Stimulated activated CD4-positive, alpha-beta T cell treated with anti-CD3 and anti-CD28 coated beads, TNF-alpha, amount 100 ng/mL, for 24 hours (primary cell): Measurements from ENCODE around the gene RHEB.

ENCODE experiments used
- DNase-seq, 3 experiments: peaks; one replicate each; pipeline ENCODE4 v3.0.0-alpha.2; 2020; ENCODE audit warnings: low read depth in 3 of 3

The RHEB gene

DNA sequence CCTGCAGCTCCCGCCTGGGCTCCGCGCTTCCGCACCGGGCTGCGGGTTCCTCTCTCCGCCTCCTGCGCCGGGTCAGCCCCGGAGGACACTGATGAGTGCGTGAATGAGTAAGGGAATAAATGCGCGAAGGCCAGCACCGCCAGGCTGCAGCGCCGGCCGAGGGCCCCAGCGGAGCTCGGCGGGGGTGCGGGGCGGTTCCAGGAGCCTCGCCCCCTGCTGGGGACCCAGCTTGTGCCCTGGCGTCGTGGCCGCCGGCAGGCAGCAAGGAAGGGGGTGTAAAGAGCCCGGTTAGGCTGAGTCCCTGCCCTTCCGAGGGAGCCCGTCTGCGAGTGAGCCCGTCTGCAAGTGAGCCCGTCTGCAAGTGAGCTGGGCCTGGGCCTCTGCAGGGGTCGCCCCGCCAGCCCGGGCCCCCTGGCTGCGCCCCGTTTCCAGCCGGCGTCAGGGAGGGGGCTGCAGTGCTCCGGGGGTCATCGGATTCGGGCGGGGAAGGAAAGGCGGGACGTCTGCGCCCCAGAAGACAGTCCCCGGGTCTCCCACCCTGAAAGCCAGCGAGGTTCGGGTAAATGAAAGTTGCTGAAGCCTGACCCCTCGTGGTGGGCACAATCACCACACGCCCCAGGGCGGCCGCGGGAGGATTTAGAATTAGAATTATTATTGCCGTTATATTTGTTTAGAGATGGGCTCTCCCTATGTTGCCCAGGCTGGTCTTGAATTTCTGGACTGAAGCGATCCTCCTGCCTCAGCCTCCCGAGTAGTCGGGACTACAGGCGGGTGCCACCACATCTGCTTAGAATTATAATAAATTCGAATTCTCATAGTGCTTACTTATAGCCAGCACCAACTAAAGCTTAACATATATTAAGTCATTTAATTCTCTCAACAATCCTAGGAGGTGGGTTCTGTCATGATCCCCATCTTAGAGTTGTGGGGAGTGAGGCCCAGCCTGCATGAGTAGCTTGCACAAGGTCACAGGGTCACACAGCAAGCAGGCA, 71.1 kb downstream of the RHEB start:
- peak; percentile 59 to 70 (median 59) for DNase-seq

DNA sequence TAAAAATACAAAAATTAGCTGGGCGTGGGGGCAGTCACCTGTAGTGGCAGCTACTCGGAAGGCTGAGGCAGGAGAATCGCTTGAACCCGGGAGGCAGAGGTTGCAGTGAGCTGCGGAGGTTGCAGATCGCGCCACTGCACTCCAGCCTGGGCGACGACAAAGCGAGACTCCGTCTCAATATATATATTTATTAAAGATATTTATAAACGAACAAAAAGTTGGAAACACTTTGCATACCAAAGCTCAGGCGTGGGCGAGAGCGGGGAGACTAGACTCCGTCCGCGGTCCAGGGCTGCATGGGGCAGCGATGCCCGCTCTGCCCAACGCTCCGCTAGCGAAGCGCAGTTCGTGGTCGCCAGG, 71.8 kb downstream of the RHEB start:
- no peak for DNase-seq

GRCh38 chr7:151447312-151447711, 72.4 kb downstream of the RHEB start:
- DNase-seq: no peak

DNA sequence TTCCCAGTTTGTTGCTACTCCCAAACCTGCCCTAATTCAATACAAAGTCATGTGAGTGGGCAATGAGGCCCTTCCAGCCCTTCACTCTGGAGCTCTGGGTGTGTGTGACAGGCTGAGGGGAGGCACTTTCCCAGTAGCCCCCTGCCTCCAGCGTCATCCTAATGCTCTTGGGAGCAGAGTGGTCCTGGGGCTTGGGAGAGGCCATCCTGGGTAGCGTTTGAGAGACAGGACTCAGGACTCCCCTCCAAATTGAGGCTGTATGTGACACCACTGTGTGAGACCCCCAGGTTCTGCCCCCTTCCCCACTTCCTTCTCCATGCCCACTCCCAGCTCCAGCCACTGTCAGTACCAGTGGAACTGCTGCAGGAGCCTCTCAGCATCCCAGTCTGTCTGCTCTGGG, 73.3 kb downstream of the RHEB start:
- DNase-seq: no peak

DNA sequence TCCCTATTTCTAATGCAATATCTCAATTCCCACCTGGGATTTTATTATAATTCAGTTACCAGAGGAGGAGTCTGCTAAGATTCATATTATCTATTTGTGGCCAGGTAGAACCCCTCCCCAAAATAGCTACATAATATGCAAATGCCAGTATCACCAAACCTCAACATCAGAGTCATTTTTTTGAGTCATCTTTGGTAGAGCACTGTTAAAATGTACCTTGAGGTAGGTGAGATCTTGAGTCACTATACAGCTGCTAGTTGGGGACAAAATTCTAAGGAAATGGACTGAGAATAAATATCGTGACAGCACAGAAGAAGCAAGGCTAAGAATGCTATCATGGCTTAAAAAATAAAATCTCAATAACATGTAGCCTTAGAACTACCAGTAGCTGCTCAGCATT, 75.1 kb downstream of the RHEB start:
- DNase-seq: no peak

DNA sequence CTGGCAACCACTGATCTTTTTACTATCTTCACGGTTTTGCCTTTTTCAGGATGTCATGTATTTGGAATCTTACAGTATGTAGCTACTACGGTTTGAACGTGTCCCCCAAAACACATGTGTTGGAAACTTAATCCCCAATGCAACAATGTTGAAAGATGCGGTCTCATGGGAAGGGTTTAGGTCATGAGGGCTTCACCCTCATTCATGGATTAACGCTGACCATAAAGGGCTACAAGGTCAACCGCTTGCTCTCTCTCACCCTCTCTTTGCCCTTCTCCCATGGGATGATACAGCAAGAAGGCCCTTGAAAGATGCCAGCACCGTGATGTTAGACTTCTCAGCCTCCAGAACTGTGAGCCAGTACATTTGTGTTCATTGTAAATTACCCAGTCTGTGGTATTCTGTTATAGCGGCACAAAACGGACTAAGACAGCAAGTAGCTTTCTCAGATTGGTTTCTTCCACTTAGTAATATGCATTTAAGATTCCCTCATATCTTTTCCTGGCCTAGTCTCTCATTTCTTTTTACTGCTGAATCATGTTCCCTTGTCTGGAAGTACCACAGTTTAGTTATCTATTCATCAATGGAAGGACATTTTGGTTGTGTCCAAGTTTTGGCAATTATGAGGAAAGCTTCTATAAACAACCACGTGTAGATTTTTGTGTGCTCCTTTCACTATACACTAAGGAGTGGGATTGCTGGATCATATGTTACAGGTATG, 76.8 kb downstream of the RHEB start:
- no peak for DNase-seq

GRCh38 chr7:151440799-151441445, 78.8 kb downstream of the RHEB start:
- DNase-seq: no peak

- DNase-seq: no peak
These were observed 79.6 kb downstream of the RHEB start, which contains the start of gene CRYGN for GRCh38 chr7:151439855-151440798. Gene CRYGN (minus strand): TSS chr7:151440141. CDS start chr7:151439917, 224 bp downstream.

GRCh38 chr7:151438864-151439601, 80.7 kb downstream of the RHEB start:
- DNase-seq: no peak

DNA sequence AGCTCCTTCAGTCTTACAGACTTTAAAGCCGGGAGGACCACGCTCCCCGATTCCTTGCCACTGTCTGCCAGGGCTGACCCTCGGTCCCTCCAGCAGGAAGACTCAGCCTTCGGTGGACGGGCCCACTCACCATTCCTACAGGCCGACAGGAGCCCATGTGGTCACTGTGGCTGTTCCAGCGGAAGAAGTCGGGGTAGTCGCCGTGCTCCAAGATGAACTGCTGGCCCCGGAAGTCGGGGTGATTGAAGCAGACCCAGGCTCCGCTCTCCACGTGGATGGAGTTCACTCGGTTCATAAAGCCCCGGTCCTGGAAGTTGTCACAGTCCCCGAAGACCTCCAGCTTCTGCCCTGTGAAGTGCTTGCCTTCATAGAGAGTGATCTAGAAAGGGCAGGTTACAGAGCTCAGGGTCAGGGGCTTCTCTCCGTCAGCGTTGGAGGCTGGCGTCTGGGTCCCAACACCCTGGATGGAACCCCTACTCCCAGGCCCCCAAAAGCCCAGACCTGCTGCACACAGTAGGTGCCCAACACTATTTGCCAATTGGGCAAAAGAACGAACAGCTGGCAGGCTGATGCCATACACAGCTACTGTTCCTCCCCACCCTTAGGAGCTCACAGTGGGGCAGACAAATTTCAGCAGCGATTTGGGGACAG, 81.7 kb downstream of the RHEB start:
- DNase-seq: no peak

DNA sequence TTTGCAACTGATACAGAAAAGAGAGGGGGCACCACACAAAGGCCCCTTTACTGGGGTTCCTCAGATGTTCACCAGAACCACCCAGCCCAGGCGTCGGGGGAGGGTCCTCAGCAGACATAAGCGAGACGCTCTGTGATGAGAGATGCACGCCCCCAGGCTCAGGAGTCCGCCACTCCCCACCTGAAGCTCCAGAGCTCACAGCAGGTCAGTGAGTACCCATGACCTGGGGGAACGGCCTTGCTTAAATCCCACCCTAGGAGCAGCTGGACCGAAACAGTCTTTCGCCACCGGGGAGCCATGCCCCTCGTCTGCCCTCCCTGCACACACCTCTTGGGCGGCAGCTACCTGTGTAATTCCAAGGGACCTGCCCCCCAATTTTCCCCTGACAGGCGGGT, 82.5 kb downstream of the RHEB start:
- no peak for DNase-seq

GRCh38 chr7:151436446-151437158, 83.1 kb downstream of the RHEB start:
- no peak for DNase-seq

GRCh38 chr7:151435971-151436370, 83.7 kb downstream of the RHEB start:
- no peak for DNase-seq

- DNase-seq: no peak
These were observed 84.4 kb downstream of the RHEB start for GRCh38 chr7:151435103-151435916.

GRCh38 chr7:151434549-151434948, 85.1 kb downstream of the RHEB start:
- DNase-seq: no peak

GRCh38 chr7:151433721-151434400, 85.8 kb downstream of the RHEB start:
- no peak for DNase-seq

DNA sequence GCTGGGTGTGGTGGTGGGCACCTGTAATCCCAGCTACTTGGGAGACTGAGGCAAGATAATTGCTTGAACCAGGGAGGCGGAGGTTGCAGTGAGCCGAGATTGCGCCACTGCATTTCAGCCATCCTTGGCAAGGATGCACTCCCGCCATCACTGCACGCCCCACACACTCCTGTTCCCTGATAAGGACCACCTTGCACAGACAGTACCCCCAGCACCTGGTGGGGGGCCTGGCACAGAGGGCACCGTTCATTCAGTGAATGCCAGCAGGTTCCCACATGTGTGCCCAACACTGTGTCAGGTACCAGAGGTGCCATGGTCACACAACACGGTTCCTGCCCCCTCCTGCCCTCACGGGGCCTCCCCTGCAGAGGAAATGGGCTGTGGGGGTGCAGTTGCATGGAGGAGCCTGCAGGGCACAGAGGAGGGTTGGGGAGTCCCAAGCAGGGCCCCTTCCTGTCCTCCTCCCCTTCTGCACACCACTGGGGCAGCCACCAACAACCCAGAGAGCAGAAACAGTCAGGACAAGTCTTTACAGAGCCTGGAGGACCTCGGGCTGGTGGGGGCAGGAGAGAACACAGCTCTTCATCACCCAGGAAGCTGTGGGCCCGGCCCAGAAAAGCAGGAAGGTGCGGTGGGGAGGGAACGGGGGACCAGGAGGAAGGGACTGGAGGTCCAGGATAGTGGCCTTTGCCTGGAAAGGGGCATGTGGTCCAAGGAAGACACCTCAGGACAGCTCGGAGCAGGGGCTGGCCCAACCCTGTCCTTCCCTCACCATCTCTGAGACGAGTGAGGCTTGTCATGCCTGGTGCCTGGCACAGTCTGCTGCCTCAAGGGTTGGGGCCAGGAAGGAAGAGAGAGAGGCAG, 86.8 kb downstream of the RHEB start:
- peak in 1 of 3 experiments; percentile 54 for DNase-seq
